ENCODE measurements around the gene CLDN6. TPM values are rescaled to one million over a fixed set of nuclear protein-coding genes. Genes with fewer than 3 reads are reported as not detected.
A peak's percentile ranks its signal among the peaks of the same experiment; 100 is the strongest.

Gene CLDN6
- total RNA-seq, 1 donor from 2014 or later = not detected

GRCh38 chr16:3013491-3013951, 4.5 kb downstream of the CLDN6 start:
- no peak for DNase-seq
- intact Hi-C loops (cut with DNase I) = no loop called here
- H3K27me3 ChIP-seq = peaks cover 33% of the 10 kb centered on the region

DNA sequence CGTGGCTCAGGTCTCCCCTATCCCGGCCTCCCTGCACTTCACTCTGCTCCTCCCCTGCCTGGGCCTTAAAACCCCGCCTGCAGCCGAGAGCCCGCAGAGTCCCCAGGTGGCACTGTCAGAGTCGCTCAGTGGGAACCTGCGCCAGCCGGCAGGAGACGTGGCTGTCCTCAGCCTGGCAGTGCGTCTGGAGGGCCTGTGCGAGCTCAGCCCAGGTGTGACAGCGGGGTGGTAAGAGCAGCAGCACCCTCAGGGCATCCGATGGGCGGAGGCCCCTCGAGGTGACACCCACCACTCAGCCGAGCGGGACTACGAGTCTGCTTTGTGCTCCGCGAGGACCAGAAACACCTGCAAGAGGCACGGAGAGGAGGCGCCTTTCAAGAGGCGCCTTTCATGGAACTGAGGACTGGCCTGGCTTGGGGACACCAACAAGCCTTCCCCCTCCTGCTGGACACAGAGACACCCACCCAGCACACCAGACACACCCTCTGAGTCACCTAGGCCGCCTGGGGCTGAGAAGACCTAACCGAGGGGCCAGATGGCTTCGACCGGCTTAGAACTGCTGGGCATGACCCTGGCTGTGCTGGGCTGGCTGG, 5.1 kb downstream of the CLDN6 start, which contains the start of gene CLDN9:
TSS of gene CLDN9 (plus strand) at position 96 of the 593 bp plus-strand sequence. CDS start at position 536, 440 bp downstream.
- intact Hi-C loops (cut with DNase I) = no loop called here
- peak; percentile 69 for ATAC-seq

More at GRCh38 chr16:3013491-3013951, 4.5 kb downstream of the CLDN6 start:
- TF ChIP-seq CTCF (IDR thresholded peaks at IDR 0.05) = no peak
- ATAC-seq = no peak
- no peaks in the 10 kb centered on the region for H3K9me3 ChIP-seq
- no peak overlapping the region for H3K4me3 ChIP-seq
- H3K36me3 ChIP-seq = no peaks in the 10 kb centered on the region
- H3K27ac ChIP-seq = no peak overlapping the region
- peaks cover 14% of the 10 kb centered on the region for H3K4me1 ChIP-seq

DNA sequence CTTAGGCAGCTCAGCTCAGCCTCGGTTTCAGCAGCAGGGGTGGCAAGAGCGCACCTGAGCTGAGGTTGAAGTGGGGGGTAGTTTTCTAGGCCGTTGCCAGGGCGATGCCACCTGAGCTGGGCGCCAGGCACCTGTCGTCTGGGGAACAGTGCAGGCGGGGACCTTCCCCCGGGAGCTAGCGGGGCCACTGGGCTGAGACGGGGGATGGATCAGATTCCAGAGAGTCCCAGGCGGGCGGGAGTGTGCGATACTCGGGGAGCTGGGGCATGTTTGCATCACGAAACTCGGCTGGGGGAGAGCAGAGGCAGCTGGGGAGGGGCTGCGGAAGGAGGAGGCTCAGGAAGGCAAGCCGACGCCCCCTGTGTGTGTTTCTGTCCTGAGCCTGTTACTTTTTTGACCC, 5.7 kb downstream of the CLDN6 start:
- no peak overlapping the region for H3K27ac ChIP-seq
- no peak overlapping the region for H3K4me3 ChIP-seq
- intact Hi-C loops (cut with DNase I) = no loop called here
- TF ChIP-seq CTCF (IDR thresholded peaks at IDR 0.05) = no peak
- peaks cover 19% of the 10 kb centered on the region for H3K4me1 ChIP-seq
- H3K27me3 ChIP-seq = peaks cover 22% of the 10 kb centered on the region
- H3K9me3 ChIP-seq = no peaks in the 10 kb centered on the region
- ATAC-seq = no peak
- H3K36me3 ChIP-seq = no peaks in the 10 kb centered on the region
- no peak for DNase-seq

More for the DNA sequence above, 5.1 kb downstream of the CLDN6 start, which contains the start of gene CLDN9:
- H3K4me1 ChIP-seq = peaks cover 14% of the 10 kb centered on the region
- H3K27ac ChIP-seq = no peak within 1 kb of the TSS
- TF ChIP-seq CTCF (IDR thresholded peaks at IDR 0.05) = no peak
- H3K9me3 ChIP-seq = no peaks in the 10 kb centered on the region
- no peaks in the 10 kb centered on the region for H3K36me3 ChIP-seq
- peak; percentile 83 for DNase-seq
- peaks cover 27% of the 10 kb centered on the region for H3K27me3 ChIP-seq
- H3K4me3 ChIP-seq = no peak within 1 kb of the TSS

GRCh38 chr16:3010510-3010909, 7.5 kb downstream of the CLDN6 start:
- Histone ChIP-seq H3K36me3 (no peaks in the 10 kb centered on the region), H3K4me1 (peaks cover 22% of the 10 kb centered on the region), H3K4me3 (no peak overlapping the region), H3K9me3 (no peaks in the 10 kb centered on the region), H3K27ac (peak overlapping the region; percentile 78), H3K27me3 (peaks cover 29% of the 10 kb centered on the region)
- ATAC-seq (no peak), DNase-seq (no peak)
- no peak for TF ChIP-seq CTCF (IDR thresholded peaks at IDR 0.05)
- intact Hi-C loops (cut with DNase I) = no loop called here

DNA sequence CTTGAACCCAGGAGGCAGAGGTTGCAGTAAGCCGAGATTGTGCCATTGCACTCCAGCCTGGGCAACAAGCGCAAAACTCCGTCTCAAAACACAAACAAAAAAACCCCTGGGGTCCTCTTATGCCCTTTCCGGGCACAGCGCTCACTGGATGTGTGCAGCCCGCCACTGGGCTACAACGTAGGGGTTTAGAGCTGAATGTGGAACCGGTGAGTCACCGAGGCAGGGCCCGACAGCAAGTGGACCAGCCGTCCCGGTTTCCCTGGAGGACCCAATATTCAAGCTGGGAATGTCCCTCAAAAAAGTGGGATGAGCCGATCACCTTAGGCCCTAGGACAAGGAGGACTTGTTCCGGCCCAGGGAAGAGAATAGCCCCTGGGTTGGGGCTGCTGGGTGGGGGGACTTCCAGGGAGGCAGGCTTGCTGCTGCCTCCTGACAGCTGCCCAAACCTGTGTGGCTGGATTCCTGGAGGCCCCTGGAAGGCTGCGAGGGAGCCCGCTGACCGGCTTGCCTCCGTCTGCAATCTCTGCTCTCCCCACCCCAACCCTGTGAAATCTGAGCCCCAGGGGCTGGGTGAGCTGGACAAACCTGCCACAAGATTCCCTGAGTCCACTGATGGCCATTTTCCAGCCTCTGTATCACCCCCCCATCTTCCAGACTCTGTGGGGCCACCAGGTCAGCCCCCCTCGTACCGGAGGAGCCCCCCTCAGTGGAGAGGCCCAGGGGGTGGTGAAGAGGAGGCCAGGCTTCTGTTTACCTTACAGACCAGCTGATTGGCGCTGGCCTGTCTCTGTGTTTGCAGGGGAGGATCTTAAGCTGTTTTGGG, 8.2 kb downstream of the CLDN6 start:
- intact Hi-C loops (cut with DNase I) = no loop called here
- no peak for TF ChIP-seq CTCF (IDR thresholded peaks at IDR 0.05)
- DNase-seq (peak; percentile 90), ATAC-seq (peak; percentile 71)
- Histone ChIP-seq H3K4me3 (no peak overlapping the region), H3K27ac (peak overlapping the region; percentile 78), H3K36me3 (no peaks in the 10 kb centered on the region), H3K27me3 (peaks cover 33% of the 10 kb centered on the region), H3K4me1 (peaks cover 22% of the 10 kb centered on the region), H3K9me3 (no peaks in the 10 kb centered on the region)
